Gastrocnemius medialis (tissue), 4 donors: ENCODE data around the gene PRRG3. TPM values are rescaled to one million over a fixed set of nuclear protein-coding genes. Genes with fewer than 3 reads are reported as not detected.

ENCODE experiments used
- ATAC-seq, 2 donors: fragments of 150-250 bp; one replicate each; pipeline ENCODE4 v1.9.1; 2016
- DNase-seq, 2 donors: peaks; one replicate each; pipeline ENCODE4 v3.0.0-alpha.2; 2019
- H3K27ac ChIP-seq, 4 donors: fragments of 200-600 bp; sonication (generic); 1 replicate in 1 of 4; 2 replicates in 3 of 4; pipeline ENCODE4 v1.5.1; 2016 to 2018; ENCODE audit warnings: mild to moderate bottlenecking in 2 of 4, moderate library complexity in 1 of 4
- H3K27me3 ChIP-seq, 3 donors: fragments of 200-600 bp; sonication (generic) in 2 of 3; 1 replicate in 1 of 3; 2 replicates in 2 of 3; pipeline versions ENCODE4 v1.5.1 to v1.6.0; 2016 to 2019; ENCODE audit warnings: mild to moderate bottlenecking in 1 of 3, moderate library complexity in 1 of 3
- H3K36me3 ChIP-seq, 2 donors: fragments of 200-600 bp; sonication (generic) in 1 of 2; one replicate each; pipeline ENCODE4 v1.5.1; 2017 to 2018
- H3K4me1 ChIP-seq, 2 donors: fragments of 200-600 bp; sonication (generic) in 1 of 2; one replicate each; pipeline ENCODE4 v1.5.1; 2016 to 2017; ENCODE audit warnings: mild to moderate bottlenecking in 2 of 2
- H3K4me3 ChIP-seq, 4 donors: fragments of 200-600 bp; sonication (generic) in 3 of 4; 1 replicate in 1 of 4; 2 replicates in 3 of 4; pipeline ENCODE4 v1.5.1; 2016 to 2019; ENCODE audit warnings: mild to moderate bottlenecking in 2 of 4
- H3K9me3 ChIP-seq, 3 donors: fragments of 200-600 bp; sonication (generic) in 2 of 3; 1 replicate in 1 of 3; 2 replicates in 2 of 3; pipeline ENCODE4 v1.5.1; 2016 to 2019
- CTCF ChIP-seq, 5 experiments: fragments of 450-650 bp in 3 of 5; fragments of 200-600 bp in 2 of 5; sonication (generic) in 2 of 5; IDR thresholded peaks in 4 of 5; conservative IDR thresholded peaks in 1 of 5; 1 replicate in 4 of 5; 2 replicates in 1 of 5; pipeline ENCODE4 v1.5.1; 2016 to 2019; ENCODE audit warnings: antibody characterized with exemption in 5 of 5, mild to moderate bottlenecking in 3 of 5, moderate library complexity in 3 of 5
- POLR2A ChIP-seq, 2 donors: fragments of 450-650 bp; IDR thresholded peaks; one replicate each; pipeline ENCODE4 v1.6.1; 2017; ENCODE audit warnings: antibody characterized with exemption in 2 of 2, mild to moderate bottlenecking in 2 of 2, moderate library complexity in 2 of 2
- in situ Hi-C, 4 donors: fragments of 200-750 bp; cut with MboI; loops; one replicate each; pipeline versions ENCODE4 v1.15.0 to v1.8.0; 2017; ENCODE audit warnings: low sequenced_read_pairs in 4 of 4
- intact Hi-C: fragments of 100-400 bp; cut with DNase I; formaldehyde crosslinking; loops from one replicate; pipeline ENCODE4 v1.15.1; 2023; ENCODE audit warnings: low total_unique reads
- total RNA-seq, 4 donors: library from RNA; depleted of rRNA; stranded (reverse); fragments of >200 nt; gene quantifications; one replicate each; pipeline versions ENCODE4 v1.1.0 to v1.2.3, GENCODE V29; 2016

PRRG3 gene
- total RNA-seq, 4 donors from 2014 or later: 0.04 to 0.39 TPM; not detected in 2

GRCh38 chrX:151715752-151716151 is 20.5 kb downstream of the PRRG3 start, which contains the start of gene FATE1:
Gene FATE1, plus strand, starts transcription at chrX:151716035. Its CDS starts 85 bp downstream, at chrX:151716120.
- TF ChIP-seq POLR2A (IDR thresholded peaks at IDR 0.05) (no peak), CTCF (IDR thresholded peaks at IDR 0.05 in 4 of 5, conservative IDR thresholded peaks at IDR 0.05 in 1 of 5) (no peak)
- no peaks in the 10 kb centered on the region for H3K9me3 ChIP-seq
- no peaks in the 10 kb centered on the region for H3K36me3 ChIP-seq
- no peak within 1 kb of the TSS for H3K4me3 ChIP-seq
- no peaks in the 10 kb centered on the region for H3K27me3 ChIP-seq
- intact Hi-C loops: no loop called here
- in situ Hi-C loops: no loop called here
- no peak within 1 kb of the TSS for H3K27ac ChIP-seq
- peaks cover 0 to 4% of the 10 kb centered on the region in 2 donors for H3K4me1 ChIP-seq
- no peak for ATAC-seq
- DNase-seq: no peak

DNA sequence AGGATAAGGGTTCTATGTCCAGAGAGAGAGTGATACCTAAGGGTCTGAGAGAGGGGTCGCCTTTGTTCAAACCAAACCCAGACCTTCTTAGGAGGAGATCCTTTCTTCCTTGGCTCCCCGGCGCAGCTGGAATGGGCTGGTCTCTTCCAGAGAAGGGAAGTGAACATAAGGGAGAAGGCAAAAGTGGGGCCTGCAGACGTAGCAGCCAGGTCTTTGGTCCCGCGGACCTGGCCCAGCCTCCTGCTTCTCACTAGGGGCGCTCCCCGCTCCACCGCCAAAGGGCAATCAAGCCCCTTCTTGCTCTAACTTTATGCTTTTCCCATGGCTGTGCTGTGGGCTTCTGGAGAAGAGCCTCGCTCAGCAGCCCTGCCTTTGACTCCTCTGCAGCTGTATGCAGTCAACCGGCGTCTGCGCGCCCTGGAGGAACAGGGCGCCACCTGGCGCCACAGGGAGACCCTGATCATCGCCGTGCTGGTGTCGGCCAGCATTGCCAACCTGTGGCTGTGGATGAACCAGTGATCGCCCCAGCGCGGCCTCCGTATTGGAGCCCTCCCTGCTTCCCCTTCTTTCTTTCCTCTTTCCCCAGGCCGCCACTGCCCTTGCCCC is 27.1 kb downstream of the PRRG3 start:
- Histone ChIP-seq H3K36me3 (no peaks in the 10 kb centered on the region), H3K4me3 (no peak overlapping the region), H3K27me3 (no peaks in the 10 kb centered on the region), H3K9me3 (no peaks in the 10 kb centered on the region), H3K4me1 (no peaks in the 10 kb centered on the region), H3K27ac (no peak overlapping the region)
- ATAC-seq (no peak), DNase-seq (no peak)
- intact Hi-C loops (no loop called here), in situ Hi-C loops (no loop called here)
- no peak for TF ChIP-seq POLR2A (IDR thresholded peaks at IDR 0.05)
- TF ChIP-seq CTCF (IDR thresholded peaks at IDR 0.05 in 4 of 5, conservative IDR thresholded peaks at IDR 0.05 in 1 of 5): peak in 2 of 5 experiments; percentile 11 to 18

DNA sequence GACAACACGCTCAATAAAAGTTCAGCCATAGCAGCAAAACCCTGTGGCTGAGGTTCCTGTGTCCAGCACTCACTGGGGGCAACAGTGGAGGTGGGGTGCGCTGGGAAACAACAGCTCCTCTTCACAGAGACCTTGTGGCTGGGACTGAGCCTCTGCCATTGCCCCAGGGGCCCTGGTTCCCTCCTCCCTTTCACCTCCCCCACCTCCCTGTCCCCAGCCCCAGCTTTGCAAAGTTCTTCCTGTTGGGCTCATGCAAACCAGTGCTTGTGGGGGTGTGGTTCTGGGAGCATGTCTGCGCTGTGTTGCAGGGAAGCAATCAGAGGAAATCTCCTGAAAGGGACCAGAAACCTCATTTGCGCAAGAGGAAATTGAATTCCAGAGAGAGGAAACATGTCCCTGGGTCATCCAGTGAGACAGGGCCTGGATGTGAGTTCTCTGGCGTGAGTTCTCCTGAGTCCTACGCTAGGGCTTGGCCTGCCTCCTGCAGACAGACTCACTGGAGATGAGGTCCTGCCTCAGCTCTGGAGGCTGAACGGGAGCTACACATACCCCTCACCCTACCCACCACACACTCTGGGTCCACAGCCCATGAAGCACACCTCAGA is 28.0 kb downstream of the PRRG3 start:
- Histone ChIP-seq H3K27me3 (no peaks in the 10 kb centered on the region), H3K27ac (no peak overlapping the region), H3K4me1 (no peaks in the 10 kb centered on the region), H3K9me3 (no peaks in the 10 kb centered on the region), H3K36me3 (no peaks in the 10 kb centered on the region), H3K4me3 (no peak overlapping the region)
- intact Hi-C loops: no loop called here
- TF ChIP-seq POLR2A (IDR thresholded peaks at IDR 0.05) (no peak), CTCF (IDR thresholded peaks at IDR 0.05 in 4 of 5, conservative IDR thresholded peaks at IDR 0.05 in 1 of 5) (no peak)
- ATAC-seq (no peak), DNase-seq (no peak)
- in situ Hi-C loops: no loop called here

DNA sequence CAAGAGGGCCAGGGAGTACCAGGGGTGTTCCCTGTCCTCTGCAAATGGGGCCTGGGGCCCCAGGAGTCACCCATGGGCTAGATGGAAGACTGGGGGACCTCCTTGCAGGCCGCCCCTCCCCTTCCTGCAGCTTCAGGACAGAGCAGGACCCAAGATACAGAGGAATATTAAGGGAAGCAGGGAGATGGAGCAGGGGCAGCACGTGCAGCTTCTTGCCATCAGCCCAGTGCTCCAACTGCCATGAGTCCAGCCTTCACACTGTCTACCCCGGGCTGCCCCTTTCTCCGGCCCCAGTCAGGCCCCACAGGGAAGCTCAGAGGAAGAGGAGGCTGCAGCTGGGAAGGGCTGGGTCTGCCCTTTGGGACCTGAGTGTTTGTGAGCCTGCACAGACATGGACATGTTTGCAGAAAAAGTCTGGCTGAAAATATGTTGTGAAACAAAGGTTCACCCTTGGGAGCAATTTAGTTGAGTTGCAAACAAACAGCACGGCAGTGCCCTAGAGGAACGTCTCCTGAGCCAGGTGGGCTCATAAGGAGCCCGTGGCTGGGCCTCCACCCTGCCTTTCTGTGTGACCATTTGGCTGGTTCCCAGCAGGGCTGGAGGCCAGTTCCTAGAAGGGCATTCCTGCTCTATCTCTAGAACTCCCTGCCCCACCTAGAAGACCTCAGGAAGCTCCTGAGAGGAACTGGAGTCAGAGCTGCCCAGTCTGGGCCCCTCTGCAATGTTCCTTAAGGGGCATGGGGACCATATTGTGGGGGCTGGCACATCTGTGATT is 29.5 kb downstream of the PRRG3 start:
- TF ChIP-seq POLR2A (IDR thresholded peaks at IDR 0.05): no peak
- no peak for TF ChIP-seq CTCF (IDR thresholded peaks at IDR 0.05 in 4 of 5, conservative IDR thresholded peaks at IDR 0.05 in 1 of 5)
- no peak for ATAC-seq
- intact Hi-C loops: no loop called here

More for the DNA sequence above, 29.5 kb downstream of the PRRG3 start:
- DNase-seq: no peak
- in situ Hi-C loops: no loop called here
- Histone ChIP-seq H3K4me3 (no peak overlapping the region), H3K4me1 (no peaks in the 10 kb centered on the region), H3K36me3 (no peaks in the 10 kb centered on the region), H3K27me3 (no peaks in the 10 kb centered on the region), H3K9me3 (no peaks in the 10 kb centered on the region), H3K27ac (no peak overlapping the region)
